Neuronal stem cell (in vitro differentiated cells): ENCODE measurements around the gene ROMO1.
A peak's percentile ranks its signal among the peaks of the same experiment; 100 is the strongest.

Experiments
- DNase-seq: peaks from one replicate; pipeline ENCODE4 v3.0.0-alpha.2; 2013; ENCODE audit warnings: low spot score
- H2AFZ ChIP-seq: one replicate; pipeline ENCODE4 v1.6.1; 2013; ENCODE audit warnings: mild to moderate bottlenecking, low read length, inconsistent platforms
- H2AK5ac ChIP-seq: 2 replicates; pipeline ENCODE4 v1.6.1; 2013; ENCODE audit warnings: low read depth, mild to moderate bottlenecking, inconsistent platforms, low read length, moderate library complexity, mixed read lengths
- H2BK120ac ChIP-seq: 2 replicates; pipeline ENCODE4 v1.6.1; 2013; ENCODE audit warnings: low read depth, mild to moderate bottlenecking, inconsistent platforms, low read length, moderate library complexity, mixed read lengths
- H2BK12ac ChIP-seq: one replicate; pipeline ENCODE4 v1.6.1; 2013; ENCODE audit warnings: low read length, inconsistent platforms
- H2BK15ac ChIP-seq: 2 replicates; pipeline ENCODE4 v1.6.1; 2013; ENCODE audit warnings: mild to moderate bottlenecking, low read length, inconsistent platforms, mixed read lengths
- H2BK5ac ChIP-seq: one replicate; pipeline ENCODE4 v1.6.1; 2013; ENCODE audit warnings: inconsistent platforms, mild to moderate bottlenecking, low read length, moderate library complexity
- H3K14ac ChIP-seq: one replicate; pipeline ENCODE4 v1.6.1; 2013; ENCODE audit warnings: low read length, inconsistent platforms
- H3K18ac ChIP-seq: 2 replicates; pipeline ENCODE4 v1.6.1; 2013; ENCODE audit warnings: low read length, inconsistent platforms
- H3K23ac ChIP-seq: 2 replicates; pipeline ENCODE4 v1.6.1; 2013; ENCODE audit warnings: low read depth, mild to moderate bottlenecking, mixed read lengths, low read length, inconsistent platforms; ENCODE audit not compliant: poor library complexity
- H3K27ac ChIP-seq: replicated peaks from 3 replicates; pipeline ENCODE4 v1.5.1; 2013; ENCODE audit warnings: low read length, inconsistent platforms
- H3K27me3 ChIP-seq, 3 experiments: 2 replicates each; pipeline ENCODE4 v1.6.1; 2013; ENCODE audit warnings: low read length in 3 of 3, mild to moderate bottlenecking in 2 of 3, inconsistent platforms in 1 of 3, low read depth in 1 of 3, mixed read lengths in 1 of 3, moderate library complexity in 1 of 3; ENCODE audit not compliant: control insufficient read depth in 3 of 3, insufficient read depth in 3 of 3
- H3K36me3 ChIP-seq, 2 donors: replicated peaks in 1 of 2; 2 replicates each; pipeline ENCODE4 v1.6.1; 2013; ENCODE audit warnings: low read length in 2 of 2; ENCODE audit not compliant: control insufficient read depth in 2 of 2, insufficient read depth in 2 of 2
- H3K4ac ChIP-seq: 2 replicates; pipeline ENCODE4 v1.6.1; 2013; ENCODE audit warnings: inconsistent platforms, mild to moderate bottlenecking, low read length, moderate library complexity
- H3K4me1 ChIP-seq, 2 donors: 1 replicate in 1 of 2; 2 replicates in 1 of 2; pipeline ENCODE4 v1.6.1; 2013; ENCODE audit warnings: low read length in 2 of 2, low read depth in 1 of 2; ENCODE audit not compliant: control insufficient read depth in 2 of 2, insufficient read depth in 1 of 2
- H3K4me2 ChIP-seq: one replicate; pipeline ENCODE4 v1.6.1; 2013; ENCODE audit warnings: mild to moderate bottlenecking, low read length, inconsistent platforms; ENCODE audit not compliant: insufficient read depth, poor library complexity, severe bottlenecking
- H3K4me3 ChIP-seq, 2 donors: 2 replicates each; pipeline ENCODE4 v1.5.1; 2013; ENCODE audit warnings: low read length in 2 of 2, mild to moderate bottlenecking in 2 of 2, inconsistent platforms in 1 of 2, moderate library complexity in 1 of 2
- H3K79me1 ChIP-seq: one replicate; pipeline ENCODE4 v1.6.1; 2013; ENCODE audit warnings: low read depth, mild to moderate bottlenecking, inconsistent platforms, low read length, moderate library complexity
- H3K9ac ChIP-seq: one replicate; pipeline ENCODE4 v1.6.1; 2013; ENCODE audit warnings: mild to moderate bottlenecking, low read depth, low read length, inconsistent platforms; ENCODE audit not compliant: poor library complexity
- H3K9me3 ChIP-seq, 2 donors: replicated peaks in 1 of 2; 2 replicates each; pipeline versions ENCODE3 to v1.6.1; 2013; ENCODE audit warnings: low read length in 2 of 2, mild to moderate bottlenecking in 2 of 2, inconsistent platforms in 1 of 2, low read depth in 1 of 2, mixed read lengths in 1 of 2, moderate library complexity in 1 of 2; ENCODE audit not compliant: control insufficient read depth in 2 of 2, insufficient read depth in 1 of 2
- H4K8ac ChIP-seq: one replicate; pipeline ENCODE4 v1.6.1; 2013; ENCODE audit warnings: low read depth, mild to moderate bottlenecking, inconsistent platforms, low read length, moderate library complexity
- H4K91ac ChIP-seq: one replicate; pipeline ENCODE4 v1.6.1; 2013; ENCODE audit warnings: low read length, low read depth, mild to moderate bottlenecking, inconsistent platforms; ENCODE audit not compliant: poor library complexity
- WGBS, 2 donors: extraction: QIAGEN DNeasy Blood & Tissue Kit; methylation state at CpG; one replicate each; pipeline ENCODE4 v1.1.7; 2013; ENCODE audit warnings: missing lambda C conversion rate in 2 of 2, mixed read lengths in 1 of 2; ENCODE audit not compliant: insufficient read length in 2 of 2, insufficient replicate concordance in 1 of 2; ENCODE audit errors: extremely low coverage in 2 of 2; 5-methylcytosine and 5-hydroxymethylcytosine counted together

ROMO1 gene

GRCh38 chr20:35669221-35669620 lies 30.0 kb upstream of the ROMO1 start:
- Histone ChIP-seq H3K4ac (no peak overlapping the region), H3K23ac (no peak overlapping the region), H3K79me1 (no peaks in the 10 kb centered on the region), H3K27ac (no peak overlapping the region), H4K91ac (no peak overlapping the region), H4K8ac (no peak overlapping the region), H2BK15ac (no peak overlapping the region), H3K4me1 (no peaks in the 10 kb centered on the region), H3K9ac (no peak overlapping the region), H2BK12ac (no peak overlapping the region), H2BK120ac (no peak overlapping the region), H3K36me3 (peaks cover 7 to 44% of the 10 kb centered on the region in 2 donors), H3K4me2 (no peak overlapping the region), H2BK5ac (no peak overlapping the region), H3K4me3 (no peak overlapping the region), H3K9me3 (no peaks in the 10 kb centered on the region), H2AFZ (no peak overlapping the region), H3K27me3 (no peaks in the 10 kb centered on the region), H3K14ac (no peak overlapping the region), H3K18ac (no peak overlapping the region), H2AK5ac (no peak overlapping the region)
- no CpG with 5 or more reads among the region's 5 CpGs for WGBS, 2 donors
- DNase-seq = no peak

DNA sequence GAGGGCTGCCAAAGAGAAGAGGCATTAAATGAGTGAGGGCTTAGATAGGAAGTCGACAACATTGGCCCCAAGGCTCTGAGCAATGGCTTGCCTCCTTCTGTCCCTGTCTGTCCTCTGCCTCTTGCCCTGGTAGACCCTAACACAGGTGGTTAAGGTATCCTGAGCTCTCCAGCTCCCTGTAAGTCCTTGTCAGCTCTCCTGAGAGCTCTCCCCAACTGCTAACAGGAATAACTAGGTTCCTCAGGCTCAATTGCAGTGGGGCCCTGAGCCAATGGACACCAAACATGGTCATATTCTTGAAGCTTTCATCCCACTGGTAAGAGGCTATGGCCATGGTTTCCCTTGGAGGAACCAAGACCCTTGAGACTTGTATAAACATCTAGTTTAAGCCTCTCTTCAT lies 29.5 kb upstream of the ROMO1 start:
- no peak overlapping the region for H3K14ac ChIP-seq
- no CpG with 5 or more reads among the region's 1 CpG for WGBS, 2 donors
- H3K9ac ChIP-seq = no peak overlapping the region

DNA sequence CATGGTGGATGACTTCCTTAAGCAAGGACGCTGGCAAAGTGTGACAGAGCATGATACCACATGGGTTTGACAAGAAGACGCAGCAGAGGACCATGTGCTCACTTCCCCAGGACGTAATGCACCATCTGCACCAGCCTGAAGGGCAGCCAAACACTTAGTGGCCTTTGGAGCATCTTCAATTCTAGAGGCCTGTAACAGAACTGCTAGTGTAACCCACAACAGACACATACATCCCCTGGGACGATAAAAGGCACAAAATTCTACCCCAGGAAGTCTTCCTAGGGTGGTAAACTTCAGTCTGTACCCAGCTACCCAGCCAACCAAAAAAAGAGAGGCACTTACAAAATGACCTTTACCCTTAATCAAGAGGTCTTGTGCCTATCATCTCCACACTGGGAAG lies 25.3 kb upstream of the ROMO1 start:
- Histone ChIP-seq H3K27ac (no peak overlapping the region), H2BK120ac (no peak overlapping the region), H2BK5ac (no peak overlapping the region), H3K4me1 (no peaks in the 10 kb centered on the region), H2AFZ (no peak overlapping the region), H2AK5ac (no peak overlapping the region), H3K27me3 (no peaks in the 10 kb centered on the region), H3K4me3 (peak overlapping the region in 1 of 2 donors; percentile 50), H3K4ac (no peak overlapping the region), H3K4me2 (no peak overlapping the region), H4K8ac (no peak overlapping the region), H3K23ac (no peak overlapping the region), H2BK12ac (no peak overlapping the region), H3K14ac (no peak overlapping the region), H3K9me3 (no peaks in the 10 kb centered on the region), H3K9ac (no peak overlapping the region), H3K18ac (no peak overlapping the region), H3K36me3 (peaks cover 8 to 40% of the 10 kb centered on the region in 2 donors), H2BK15ac (no peak overlapping the region), H3K79me1 (no peaks in the 10 kb centered on the region), H4K91ac (no peak overlapping the region)
- DNase-seq = no peak
- WGBS, 2 donors = no CpG with 5 or more reads among the region's 4 CpGs

More for the DNA sequence above, 29.5 kb upstream of the ROMO1 start:
- no peaks in the 10 kb centered on the region for H3K9me3 ChIP-seq
- H3K4me1 ChIP-seq = no peaks in the 10 kb centered on the region
- H3K18ac ChIP-seq = no peak overlapping the region
- peaks cover 8 to 49% of the 10 kb centered on the region in 2 donors for H3K36me3 ChIP-seq
- no peak overlapping the region for H2BK120ac ChIP-seq
- H3K23ac ChIP-seq = no peak overlapping the region
- no peak overlapping the region for H4K91ac ChIP-seq
- no peak overlapping the region for H4K8ac ChIP-seq
- no peaks in the 10 kb centered on the region for H3K27me3 ChIP-seq
- H3K79me1 ChIP-seq = no peaks in the 10 kb centered on the region
- H3K4me2 ChIP-seq = no peak overlapping the region
- no peak overlapping the region for H2AFZ ChIP-seq
- no peak overlapping the region for H2AK5ac ChIP-seq
- H2BK15ac ChIP-seq = no peak overlapping the region
- H3K27ac ChIP-seq = no peak overlapping the region
- no peak overlapping the region for H3K4ac ChIP-seq
- no peak overlapping the region for H2BK5ac ChIP-seq
- no peak overlapping the region for H3K4me3 ChIP-seq
- DNase-seq = no peak
- H2BK12ac ChIP-seq = no peak overlapping the region

- no peak overlapping the region for H4K91ac ChIP-seq
- H4K8ac ChIP-seq = no peak overlapping the region
- no peak for DNase-seq
- H3K79me1 ChIP-seq = no peaks in the 10 kb centered on the region
- H2BK15ac ChIP-seq = no peak overlapping the region
- no peaks in the 10 kb centered on the region for H3K9me3 ChIP-seq
- no peak overlapping the region for H2BK120ac ChIP-seq
- H2AFZ ChIP-seq = no peak overlapping the region
- no peak overlapping the region for H3K18ac ChIP-seq
- H3K23ac ChIP-seq = no peak overlapping the region
- H2BK12ac ChIP-seq = no peak overlapping the region
- no peak overlapping the region for H2BK5ac ChIP-seq
- WGBS, 2 donors = no CpG with 5 or more reads among the region's 8 CpGs
- no peak overlapping the region for H3K4me2 ChIP-seq
- no peak overlapping the region for H3K14ac ChIP-seq
- H3K4me1 ChIP-seq = no peaks in the 10 kb centered on the region
- no peak overlapping the region for H3K4ac ChIP-seq
- H3K4me3 ChIP-seq = no peak overlapping the region
- H3K9ac ChIP-seq = no peak overlapping the region
- H3K36me3 ChIP-seq = peaks cover 8 to 30% of the 10 kb centered on the region in 2 donors
- H3K27me3 ChIP-seq = no peaks in the 10 kb centered on the region
- H3K27ac ChIP-seq = no peak overlapping the region
- no peak overlapping the region for H2AK5ac ChIP-seq
These were observed 24.3 kb upstream of the ROMO1 start for GRCh38 chr20:35674921-35675320.
